Measurements from ENCODE around the gene LIF.

GRCh38 chr22:30212363-30212995, 34.1 kb downstream of the LIF start:
- TF ChIP-seq POLR2A (IDR thresholded peaks at IDR 0.05; ENCODE audit: borderline replicate concordance, extremely low read depth, insufficient read depth, insufficient read length): no peak
- TF ChIP-seq ATF3 (IDR thresholded peaks at IDR 0.05): no peak
- TF ChIP-seq, protein P1, sequence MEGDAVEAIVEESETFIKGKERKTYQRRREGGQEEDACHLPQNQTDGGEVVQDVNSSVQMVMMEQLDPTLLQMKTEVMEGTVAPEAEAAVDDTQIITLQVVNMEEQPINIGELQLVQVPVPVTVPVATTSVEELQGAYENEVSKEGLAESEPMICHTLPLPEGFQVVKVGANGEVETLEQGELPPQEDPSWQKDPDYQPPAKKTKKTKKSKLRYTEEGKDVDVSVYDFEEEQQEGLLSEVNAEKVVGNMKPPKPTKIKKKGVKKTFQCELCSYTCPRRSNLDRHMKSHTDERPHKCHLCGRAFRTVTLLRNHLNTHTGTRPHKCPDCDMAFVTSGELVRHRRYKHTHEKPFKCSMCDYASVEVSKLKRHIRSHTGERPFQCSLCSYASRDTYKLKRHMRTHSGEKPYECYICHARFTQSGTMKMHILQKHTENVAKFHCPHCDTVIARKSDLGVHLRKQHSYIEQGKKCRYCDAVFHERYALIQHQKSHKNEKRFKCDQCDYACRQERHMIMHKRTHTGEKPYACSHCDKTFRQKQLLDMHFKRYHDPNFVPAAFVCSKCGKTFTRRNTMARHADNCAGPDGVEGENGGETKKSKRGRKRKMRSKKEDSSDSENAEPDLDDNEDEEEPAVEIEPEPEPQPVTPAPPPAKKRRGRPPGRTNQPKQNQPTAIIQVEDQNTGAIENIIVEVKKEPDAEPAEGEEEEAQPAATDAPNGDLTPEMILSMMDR (IDR thresholded peaks at IDR 0.05 in 2 of 3, conservative IDR thresholded peaks at IDR 0.05 in 1 of 3; ENCODE audit: borderline replicate concordance in 1 of 3, insufficient read depth in 1 of 3, low read depth in 2 of 3, low read length in 2 of 3): 0 out of 6 replicates have a peak, but pooled peaks of 1 of the 3 experiments have one; percentile 19
- TF ChIP-seq, protein P2, sequence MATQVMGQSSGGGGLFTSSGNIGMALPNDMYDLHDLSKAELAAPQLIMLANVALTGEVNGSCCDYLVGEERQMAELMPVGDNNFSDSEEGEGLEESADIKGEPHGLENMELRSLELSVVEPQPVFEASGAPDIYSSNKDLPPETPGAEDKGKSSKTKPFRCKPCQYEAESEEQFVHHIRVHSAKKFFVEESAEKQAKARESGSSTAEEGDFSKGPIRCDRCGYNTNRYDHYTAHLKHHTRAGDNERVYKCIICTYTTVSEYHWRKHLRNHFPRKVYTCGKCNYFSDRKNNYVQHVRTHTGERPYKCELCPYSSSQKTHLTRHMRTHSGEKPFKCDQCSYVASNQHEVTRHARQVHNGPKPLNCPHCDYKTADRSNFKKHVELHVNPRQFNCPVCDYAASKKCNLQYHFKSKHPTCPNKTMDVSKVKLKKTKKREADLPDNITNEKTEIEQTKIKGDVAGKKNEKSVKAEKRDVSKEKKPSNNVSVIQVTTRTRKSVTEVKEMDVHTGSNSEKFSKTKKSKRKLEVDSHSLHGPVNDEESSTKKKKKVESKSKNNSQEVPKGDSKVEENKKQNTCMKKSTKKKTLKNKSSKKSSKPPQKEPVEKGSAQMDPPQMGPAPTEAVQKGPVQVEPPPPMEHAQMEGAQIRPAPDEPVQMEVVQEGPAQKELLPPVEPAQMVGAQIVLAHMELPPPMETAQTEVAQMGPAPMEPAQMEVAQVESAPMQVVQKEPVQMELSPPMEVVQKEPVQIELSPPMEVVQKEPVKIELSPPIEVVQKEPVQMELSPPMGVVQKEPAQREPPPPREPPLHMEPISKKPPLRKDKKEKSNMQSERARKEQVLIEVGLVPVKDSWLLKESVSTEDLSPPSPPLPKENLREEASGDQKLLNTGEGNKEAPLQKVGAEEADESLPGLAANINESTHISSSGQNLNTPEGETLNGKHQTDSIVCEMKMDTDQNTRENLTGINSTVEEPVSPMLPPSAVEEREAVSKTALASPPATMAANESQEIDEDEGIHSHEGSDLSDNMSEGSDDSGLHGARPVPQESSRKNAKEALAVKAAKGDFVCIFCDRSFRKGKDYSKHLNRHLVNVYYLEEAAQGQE (IDR thresholded peaks at IDR 0.05; ENCODE audit: low read depth): no peak
- peak; percentile 66 for TF ChIP-seq POLR2AphosphoS5 (IDR thresholded peaks at IDR 0.05; ENCODE audit: low read depth, low read length)
- TF ChIP-seq ZNF274 (IDR thresholded peaks at IDR 0.05; ENCODE audit: low read depth, low read length): no peak
- no peak for TF ChIP-seq RAD21 (IDR thresholded peaks at IDR 0.05; ENCODE audit: low read depth)
- TF ChIP-seq TCF7L2 (IDR thresholded peaks at IDR 0.05; ENCODE audit: borderline replicate concordance, extremely low read depth, insufficient read depth, insufficient read length): peak; percentile 79
- TF ChIP-seq EZH2phosphoT487 (IDR thresholded peaks at IDR 0.05; ENCODE audit: borderline replicate concordance): no peak
- TF ChIP-seq EGR1 (IDR thresholded peaks at IDR 0.05; ENCODE audit: low read depth): no peak
- TF ChIP-seq EZH2 (IDR thresholded peaks at IDR 0.05): no peak
